H1 (cell line): ENCODE measurements around the gene THEMIS. TPM values are rescaled to one million over a fixed set of nuclear protein-coding genes. Genes with fewer than 3 reads are reported as not detected.

Source experiments
- BACH1 ChIP-seq: IDR thresholded peaks from 2 replicates; pipeline ENCODE4 v1.6.1; 2012; ENCODE audit warnings: low read length, improper control_type of control experiment
- KDM4A ChIP-seq: IDR thresholded peaks from one replicate; pipeline ENCODE4 v1.7.1; 2012; ENCODE audit warnings: low read depth, mild to moderate bottlenecking, moderate library complexity, low read length, inconsistent platforms; ENCODE audit not compliant: severe bottlenecking
- RXRA ChIP-seq: IDR thresholded peaks from 2 replicates; pipeline ENCODE4 v1.6.1; 2011; ENCODE audit warnings: low read depth, mild to moderate bottlenecking, low read length, moderate library complexity; ENCODE audit not compliant: insufficient read depth
- SAP30 ChIP-seq: fragments of 300-600 bp; sonication (generic); IDR thresholded peaks from 2 replicates; pipeline ENCODE4 v1.7.1; 2012; ENCODE audit warnings: low read length, moderate library complexity, mild to moderate bottlenecking, inconsistent platforms; ENCODE audit not compliant: insufficient read depth, insufficient replicate concordance
- SP2 ChIP-seq: IDR thresholded peaks from 2 replicates; pipeline ENCODE4 v1.6.1; 2012; ENCODE audit warnings: mild to moderate bottlenecking, low read length, inconsistent platforms
- polyA plus RNA-seq, 7 experiments: library from polyadenylated mRNA; depleted of rRNA in 3 of 7; stranded (reverse) in 5 of 7; unstranded in 2 of 7; fragments of >200 nt in 5 of 7; fragments of 200-250 nt in 2 of 7; gene quantifications; 1 replicate in 5 of 7; 2 replicates in 1 of 7; 4 replicates in 1 of 7; pipeline versions ENCODE4 v1.2.1 to v1.2.3, GENCODE V29; 2011 to 2013; ENCODE audit warnings: missing spikeins in 2 of 7, mixed read lengths in 2 of 7
- total RNA-seq: library from RNA; stranded (reverse); fragmentation: NEBNext Ultra II Directional; extraction: Animal tissue kit (Norgen Biotek cat#: 25700); gene quantifications from 2 replicates; pipeline ENCODE4 v1.2.1, GENCODE V29; 2021
- TF ChIP-seq, protein P1 (sequence below): fragments of 300-600 bp; sonication (generic); IDR thresholded peaks from 2 replicates; pipeline ENCODE4 v1.7.1; 2012; ENCODE audit warnings: low read length, moderate library complexity, mild to moderate bottlenecking, inconsistent platforms; ENCODE audit not compliant: insufficient replicate concordance

THEMIS gene
- total and polyA plus RNA-seq, 2 of the 8 experiments (the other 6 are each of a cell fraction or from before 2014, with no cell fraction given) = not detected

- TF ChIP-seq BACH1 = no peak
- no peak for TF ChIP-seq SP2
- TF ChIP-seq SAP30 = no peak
- no peak for TF ChIP-seq KDM4A
- TF ChIP-seq, protein P1, sequence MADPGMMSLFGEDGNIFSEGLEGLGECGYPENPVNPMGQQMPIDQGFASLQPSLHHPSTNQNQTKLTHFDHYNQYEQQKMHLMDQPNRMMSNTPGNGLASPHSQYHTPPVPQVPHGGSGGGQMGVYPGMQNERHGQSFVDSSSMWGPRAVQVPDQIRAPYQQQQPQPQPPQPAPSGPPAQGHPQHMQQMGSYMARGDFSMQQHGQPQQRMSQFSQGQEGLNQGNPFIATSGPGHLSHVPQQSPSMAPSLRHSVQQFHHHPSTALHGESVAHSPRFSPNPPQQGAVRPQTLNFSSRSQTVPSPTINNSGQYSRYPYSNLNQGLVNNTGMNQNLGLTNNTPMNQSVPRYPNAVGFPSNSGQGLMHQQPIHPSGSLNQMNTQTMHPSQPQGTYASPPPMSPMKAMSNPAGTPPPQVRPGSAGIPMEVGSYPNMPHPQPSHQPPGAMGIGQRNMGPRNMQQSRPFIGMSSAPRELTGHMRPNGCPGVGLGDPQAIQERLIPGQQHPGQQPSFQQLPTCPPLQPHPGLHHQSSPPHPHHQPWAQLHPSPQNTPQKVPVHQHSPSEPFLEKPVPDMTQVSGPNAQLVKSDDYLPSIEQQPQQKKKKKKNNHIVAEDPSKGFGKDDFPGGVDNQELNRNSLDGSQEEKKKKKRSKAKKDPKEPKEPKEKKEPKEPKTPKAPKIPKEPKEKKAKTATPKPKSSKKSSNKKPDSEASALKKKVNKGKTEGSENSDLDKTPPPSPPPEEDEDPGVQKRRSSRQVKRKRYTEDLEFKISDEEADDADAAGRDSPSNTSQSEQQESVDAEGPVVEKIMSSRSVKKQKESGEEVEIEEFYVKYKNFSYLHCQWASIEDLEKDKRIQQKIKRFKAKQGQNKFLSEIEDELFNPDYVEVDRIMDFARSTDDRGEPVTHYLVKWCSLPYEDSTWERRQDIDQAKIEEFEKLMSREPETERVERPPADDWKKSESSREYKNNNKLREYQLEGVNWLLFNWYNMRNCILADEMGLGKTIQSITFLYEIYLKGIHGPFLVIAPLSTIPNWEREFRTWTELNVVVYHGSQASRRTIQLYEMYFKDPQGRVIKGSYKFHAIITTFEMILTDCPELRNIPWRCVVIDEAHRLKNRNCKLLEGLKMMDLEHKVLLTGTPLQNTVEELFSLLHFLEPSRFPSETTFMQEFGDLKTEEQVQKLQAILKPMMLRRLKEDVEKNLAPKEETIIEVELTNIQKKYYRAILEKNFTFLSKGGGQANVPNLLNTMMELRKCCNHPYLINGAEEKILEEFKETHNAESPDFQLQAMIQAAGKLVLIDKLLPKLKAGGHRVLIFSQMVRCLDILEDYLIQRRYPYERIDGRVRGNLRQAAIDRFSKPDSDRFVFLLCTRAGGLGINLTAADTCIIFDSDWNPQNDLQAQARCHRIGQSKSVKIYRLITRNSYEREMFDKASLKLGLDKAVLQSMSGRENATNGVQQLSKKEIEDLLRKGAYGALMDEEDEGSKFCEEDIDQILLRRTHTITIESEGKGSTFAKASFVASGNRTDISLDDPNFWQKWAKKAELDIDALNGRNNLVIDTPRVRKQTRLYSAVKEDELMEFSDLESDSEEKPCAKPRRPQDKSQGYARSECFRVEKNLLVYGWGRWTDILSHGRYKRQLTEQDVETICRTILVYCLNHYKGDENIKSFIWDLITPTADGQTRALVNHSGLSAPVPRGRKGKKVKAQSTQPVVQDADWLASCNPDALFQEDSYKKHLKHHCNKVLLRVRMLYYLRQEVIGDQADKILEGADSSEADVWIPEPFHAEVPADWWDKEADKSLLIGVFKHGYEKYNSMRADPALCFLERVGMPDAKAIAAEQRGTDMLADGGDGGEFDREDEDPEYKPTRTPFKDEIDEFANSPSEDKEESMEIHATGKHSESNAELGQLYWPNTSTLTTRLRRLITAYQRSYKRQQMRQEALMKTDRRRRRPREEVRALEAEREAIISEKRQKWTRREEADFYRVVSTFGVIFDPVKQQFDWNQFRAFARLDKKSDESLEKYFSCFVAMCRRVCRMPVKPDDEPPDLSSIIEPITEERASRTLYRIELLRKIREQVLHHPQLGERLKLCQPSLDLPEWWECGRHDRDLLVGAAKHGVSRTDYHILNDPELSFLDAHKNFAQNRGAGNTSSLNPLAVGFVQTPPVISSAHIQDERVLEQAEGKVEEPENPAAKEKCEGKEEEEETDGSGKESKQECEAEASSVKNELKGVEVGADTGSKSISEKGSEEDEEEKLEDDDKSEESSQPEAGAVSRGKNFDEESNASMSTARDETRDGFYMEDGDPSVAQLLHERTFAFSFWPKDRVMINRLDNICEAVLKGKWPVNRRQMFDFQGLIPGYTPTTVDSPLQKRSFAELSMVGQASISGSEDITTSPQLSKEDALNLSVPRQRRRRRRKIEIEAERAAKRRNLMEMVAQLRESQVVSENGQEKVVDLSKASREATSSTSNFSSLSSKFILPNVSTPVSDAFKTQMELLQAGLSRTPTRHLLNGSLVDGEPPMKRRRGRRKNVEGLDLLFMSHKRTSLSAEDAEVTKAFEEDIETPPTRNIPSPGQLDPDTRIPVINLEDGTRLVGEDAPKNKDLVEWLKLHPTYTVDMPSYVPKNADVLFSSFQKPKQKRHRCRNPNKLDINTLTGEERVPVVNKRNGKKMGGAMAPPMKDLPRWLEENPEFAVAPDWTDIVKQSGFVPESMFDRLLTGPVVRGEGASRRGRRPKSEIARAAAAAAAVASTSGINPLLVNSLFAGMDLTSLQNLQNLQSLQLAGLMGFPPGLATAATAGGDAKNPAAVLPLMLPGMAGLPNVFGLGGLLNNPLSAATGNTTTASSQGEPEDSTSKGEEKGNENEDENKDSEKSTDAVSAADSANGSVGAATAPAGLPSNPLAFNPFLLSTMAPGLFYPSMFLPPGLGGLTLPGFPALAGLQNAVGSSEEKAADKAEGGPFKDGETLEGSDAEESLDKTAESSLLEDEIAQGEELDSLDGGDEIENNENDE = no peak
- TF ChIP-seq RXRA = no peak
These were observed 31.0 kb downstream of the THEMIS start (continued) for GRCh38 chr6:127869772-127870404.
